ENCODE measurements around the gene RHOV. TPM values are rescaled to one million over a fixed set of nuclear protein-coding genes. Genes with fewer than 3 reads are reported as not detected.

Gene RHOV
- total RNA-seq, 1 donor: 0.36 TPM

DNA sequence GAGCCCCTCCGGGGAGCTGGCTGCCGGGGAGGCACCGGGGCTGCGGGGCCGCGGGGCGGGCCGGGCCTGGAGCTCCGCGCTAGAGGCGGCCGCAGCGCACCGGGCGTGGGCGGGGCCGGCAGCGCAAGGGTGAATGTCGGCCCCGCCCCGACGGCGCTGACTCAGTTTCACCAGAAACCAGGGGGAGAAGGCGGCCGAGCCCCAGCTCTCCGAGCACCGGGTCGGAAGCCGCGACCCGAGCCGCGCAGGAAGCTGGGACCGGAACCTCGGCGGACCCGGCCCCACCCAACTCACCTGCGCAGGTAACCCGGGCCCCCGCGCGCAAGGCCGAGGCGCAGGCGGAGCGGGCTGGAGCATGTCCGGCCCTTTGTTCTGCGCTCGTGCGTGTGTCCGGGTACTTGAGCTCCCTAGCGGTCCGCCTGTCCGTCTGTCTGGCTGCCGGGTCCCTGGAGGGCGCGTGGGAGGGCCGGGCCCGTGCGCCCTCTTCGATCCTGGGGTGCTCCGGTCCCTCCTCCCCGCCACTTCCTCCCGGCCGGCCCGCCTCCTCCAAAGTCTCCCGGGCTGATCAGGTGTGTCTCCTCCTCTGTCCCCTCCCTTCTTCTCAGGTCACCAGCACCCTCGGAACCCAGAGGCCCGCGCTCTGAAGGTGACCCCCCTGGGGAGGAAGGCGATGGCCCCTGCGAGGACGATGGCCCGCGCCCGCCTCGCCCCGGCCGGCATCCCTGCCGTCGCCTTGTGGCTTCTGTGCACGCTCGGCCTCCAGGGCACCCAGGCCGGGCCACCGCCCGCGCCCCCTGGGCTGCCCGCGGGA is 29.9 kb downstream of the RHOV start, which contains the start of gene SPINT1:
SPINT1 (plus strand) TSS at position 164 of the 811 bp plus-strand sequence; CDS start at position 671, 507 bp downstream.
- Histone ChIP-seq H3K27ac (ENCODE audit: low read depth, low read length) (no peak within 1 kb of the TSS), H3K9me3 (ENCODE audit: low read depth, low read length) (no peaks in the 10 kb centered on the region), H3K4me2 (ENCODE audit: insufficient read depth, low read length) (peak within 1 kb of the TSS; percentile 77), H3K4me3 (ENCODE audit: insufficient read depth, low read length) (peak within 1 kb of the TSS; percentile 59), H3K27me3 (ENCODE audit: insufficient read depth, low read length) (peaks cover 37% of the 10 kb centered on the region), H3K36me3 (ENCODE audit: insufficient read depth, low read length) (no peaks in the 10 kb centered on the region), H2AFZ (ENCODE audit: low read length) (peak within 1 kb of the TSS; percentile 76), H3K4me1 (ENCODE audit: insufficient read depth, low read length) (peaks cover 16% of the 10 kb centered on the region), H3K79me2 (ENCODE audit: insufficient read depth, low read length) (no peaks in the 10 kb centered on the region), H4K20me1 (ENCODE audit: insufficient read depth, low read length) (no peaks in the 10 kb centered on the region)
- DNase-seq (ENCODE audit: insufficient read length, low spot score, missing footprints): peak; percentile 90
- TF ChIP-seq, protein P1, sequence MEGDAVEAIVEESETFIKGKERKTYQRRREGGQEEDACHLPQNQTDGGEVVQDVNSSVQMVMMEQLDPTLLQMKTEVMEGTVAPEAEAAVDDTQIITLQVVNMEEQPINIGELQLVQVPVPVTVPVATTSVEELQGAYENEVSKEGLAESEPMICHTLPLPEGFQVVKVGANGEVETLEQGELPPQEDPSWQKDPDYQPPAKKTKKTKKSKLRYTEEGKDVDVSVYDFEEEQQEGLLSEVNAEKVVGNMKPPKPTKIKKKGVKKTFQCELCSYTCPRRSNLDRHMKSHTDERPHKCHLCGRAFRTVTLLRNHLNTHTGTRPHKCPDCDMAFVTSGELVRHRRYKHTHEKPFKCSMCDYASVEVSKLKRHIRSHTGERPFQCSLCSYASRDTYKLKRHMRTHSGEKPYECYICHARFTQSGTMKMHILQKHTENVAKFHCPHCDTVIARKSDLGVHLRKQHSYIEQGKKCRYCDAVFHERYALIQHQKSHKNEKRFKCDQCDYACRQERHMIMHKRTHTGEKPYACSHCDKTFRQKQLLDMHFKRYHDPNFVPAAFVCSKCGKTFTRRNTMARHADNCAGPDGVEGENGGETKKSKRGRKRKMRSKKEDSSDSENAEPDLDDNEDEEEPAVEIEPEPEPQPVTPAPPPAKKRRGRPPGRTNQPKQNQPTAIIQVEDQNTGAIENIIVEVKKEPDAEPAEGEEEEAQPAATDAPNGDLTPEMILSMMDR (IDR thresholded peaks at IDR 0.05; ENCODE audit: extremely low read depth, low read depth, low read length): no peak

DNA sequence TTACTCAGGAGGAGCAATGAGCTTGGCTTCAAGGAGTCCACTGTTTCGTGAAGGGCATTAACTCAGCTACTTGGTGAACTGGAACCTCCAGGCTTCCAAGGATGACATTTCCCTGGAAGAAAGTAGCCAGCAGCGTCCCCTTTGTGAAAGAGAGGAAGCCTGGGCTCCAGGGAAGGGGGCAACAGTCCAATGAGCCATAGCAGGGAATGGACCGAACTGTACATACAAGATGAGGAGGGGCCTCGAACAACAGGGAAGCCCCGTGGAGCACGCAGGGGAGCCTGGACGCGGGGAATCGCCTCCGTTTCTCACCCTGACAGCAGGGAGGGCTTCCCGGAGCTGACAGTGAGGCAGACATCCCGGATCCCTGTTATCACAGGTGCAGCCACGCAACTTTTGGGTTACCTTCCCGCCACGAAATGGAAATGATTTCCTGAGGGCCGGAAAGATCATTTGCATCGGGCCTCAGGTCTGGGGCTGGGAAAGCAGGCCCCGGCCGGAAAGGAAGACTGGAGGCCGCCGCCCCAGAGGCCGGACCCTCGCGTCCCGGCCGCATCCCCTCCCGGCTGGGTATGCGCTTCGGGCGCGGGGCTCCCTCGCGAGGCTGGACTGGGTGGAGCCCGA is 30.7 kb downstream of the RHOV start:
- Histone ChIP-seq H3K27me3 (ENCODE audit: insufficient read depth, low read length) (peaks cover 37% of the 10 kb centered on the region), H3K4me2 (ENCODE audit: insufficient read depth, low read length) (peak overlapping the region; percentile 77), H2AFZ (ENCODE audit: low read length) (no peak overlapping the region), H3K4me1 (ENCODE audit: insufficient read depth, low read length) (peaks cover 16% of the 10 kb centered on the region), H4K20me1 (ENCODE audit: insufficient read depth, low read length) (no peaks in the 10 kb centered on the region), H3K27ac (ENCODE audit: low read depth, low read length) (no peak overlapping the region), H3K4me3 (ENCODE audit: insufficient read depth, low read length) (peak overlapping the region; percentile 59), H3K79me2 (ENCODE audit: insufficient read depth, low read length) (no peaks in the 10 kb centered on the region), H3K9me3 (ENCODE audit: low read depth, low read length) (no peaks in the 10 kb centered on the region), H3K36me3 (ENCODE audit: insufficient read depth, low read length) (no peaks in the 10 kb centered on the region)
- TF ChIP-seq, protein P1 (IDR thresholded peaks at IDR 0.05; ENCODE audit: extremely low read depth, low read depth, low read length): no peak
- peak; percentile 77 for DNase-seq (ENCODE audit: insufficient read length, low spot score, missing footprints)

DNA sequence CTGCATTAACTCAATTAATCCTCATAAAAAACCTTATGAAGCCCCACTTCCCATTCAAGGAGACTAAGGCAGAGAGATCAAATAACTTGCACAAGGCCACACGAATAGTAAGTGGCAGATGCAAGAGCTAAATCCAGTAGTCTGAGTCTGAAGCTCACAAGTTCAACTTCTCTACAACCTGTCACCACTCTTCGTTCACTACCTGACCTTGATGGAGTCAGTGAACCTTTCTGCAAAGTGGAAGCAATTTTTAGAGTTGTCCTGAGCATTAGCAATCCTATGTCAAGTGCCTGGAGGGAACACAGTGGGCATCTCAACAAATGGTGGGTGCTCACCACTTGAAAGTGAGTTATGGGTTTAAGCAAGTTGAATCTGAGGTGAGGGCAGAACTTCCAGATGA is 32.3 kb downstream of the RHOV start:
- H3K27me3 ChIP-seq (ENCODE audit: insufficient read depth, low read length): peaks cover 33% of the 10 kb centered on the region
- TF ChIP-seq, protein P1 (IDR thresholded peaks at IDR 0.05; ENCODE audit: extremely low read depth, low read depth, low read length): no peak
- H4K20me1 ChIP-seq (ENCODE audit: insufficient read depth, low read length): no peaks in the 10 kb centered on the region

DNA sequence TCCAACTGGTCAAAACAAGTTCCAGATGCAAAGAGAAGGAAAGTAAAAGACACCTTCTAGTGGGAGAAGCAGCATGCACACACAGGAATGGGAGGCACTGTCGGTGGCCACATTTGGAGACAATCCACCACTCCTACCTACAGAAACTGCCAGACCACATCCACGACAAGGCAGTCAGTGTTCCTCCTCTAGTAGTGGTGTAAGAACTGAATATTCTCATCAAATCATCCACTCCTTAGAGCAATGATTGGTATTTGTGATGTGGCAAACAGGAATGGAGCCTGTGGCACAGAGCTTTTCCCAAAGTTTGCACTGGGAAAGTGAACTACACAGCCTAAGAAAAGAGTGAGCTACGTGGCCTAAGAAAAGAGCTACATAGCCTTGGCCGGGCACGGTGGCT is 35.3 kb downstream of the RHOV start:
- H2AFZ ChIP-seq (ENCODE audit: low read length): peak overlapping the region; percentile 81
- H3K9me3 ChIP-seq (ENCODE audit: low read depth, low read length): no peaks in the 10 kb centered on the region
- no peaks in the 10 kb centered on the region for H3K79me2 ChIP-seq (ENCODE audit: insufficient read depth, low read length)
- H3K4me1 ChIP-seq (ENCODE audit: insufficient read depth, low read length): no peaks in the 10 kb centered on the region
- no peak overlapping the region for H3K4me3 ChIP-seq (ENCODE audit: insufficient read depth, low read length)
- no peak overlapping the region for H3K4me2 ChIP-seq (ENCODE audit: insufficient read depth, low read length)
- H3K27me3 ChIP-seq (ENCODE audit: insufficient read depth, low read length): peaks cover 21% of the 10 kb centered on the region
- no peaks in the 10 kb centered on the region for H3K36me3 ChIP-seq (ENCODE audit: insufficient read depth, low read length)
- peak; percentile 56 for DNase-seq (ENCODE audit: insufficient read length, low spot score, missing footprints)
- H3K27ac ChIP-seq (ENCODE audit: low read depth, low read length): no peak overlapping the region
- H4K20me1 ChIP-seq (ENCODE audit: insufficient read depth, low read length): no peaks in the 10 kb centered on the region
- TF ChIP-seq, protein P1 (IDR thresholded peaks at IDR 0.05; ENCODE audit: extremely low read depth, low read depth, low read length): no peak

More for the DNA sequence above, 32.3 kb downstream of the RHOV start:
- Histone ChIP-seq H3K36me3 (ENCODE audit: insufficient read depth, low read length) (no peaks in the 10 kb centered on the region), H3K4me3 (ENCODE audit: insufficient read depth, low read length) (no peak overlapping the region), H3K79me2 (ENCODE audit: insufficient read depth, low read length) (no peaks in the 10 kb centered on the region), H3K27ac (ENCODE audit: low read depth, low read length) (no peak overlapping the region), H2AFZ (ENCODE audit: low read length) (no peak overlapping the region), H3K9me3 (ENCODE audit: low read depth, low read length) (no peaks in the 10 kb centered on the region), H3K4me1 (ENCODE audit: insufficient read depth, low read length) (peaks cover 13% of the 10 kb centered on the region), H3K4me2 (ENCODE audit: insufficient read depth, low read length) (no peak overlapping the region)
- peak; percentile 56 for DNase-seq (ENCODE audit: insufficient read length, low spot score, missing footprints)
